ENCODE results near the gene CCR5.
"Not testable (repeated sequence)": the region's sequence is repeated elsewhere in the genome, so short reads cannot be mapped to it uniquely, and the experiment has no call there.

The CCR5 gene

DNA sequence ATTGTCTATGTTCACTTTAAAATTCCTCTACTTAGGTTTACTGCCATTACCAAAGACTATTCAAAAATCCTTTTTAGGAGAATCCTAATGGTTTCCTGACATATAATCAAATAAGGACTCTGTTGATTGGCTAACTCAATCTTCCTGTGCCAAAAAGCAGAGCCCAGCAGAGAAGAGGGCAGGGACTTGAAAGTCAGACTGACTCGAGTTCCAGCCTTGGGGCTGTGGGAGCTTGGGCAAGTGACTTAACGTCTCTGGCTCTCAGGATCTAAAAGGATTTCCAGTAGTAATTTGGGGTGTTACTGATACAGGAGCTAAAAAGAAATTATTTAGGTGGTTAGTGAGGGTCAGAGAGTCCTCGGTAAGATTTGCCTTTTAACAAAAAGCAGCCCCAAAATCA lies 10.9 kb downstream of the CCR5 start:
- H3K9me3 Mint-ChIP-seq: no peaks in the 10 kb centered on the region
- no peak overlapping the region for H3K4me3 Mint-ChIP-seq
- no peak for ATAC-seq (replicated peaks)

GRCh38 chr3:46383211-46383950 lies 12.6 kb downstream of the CCR5 start:
- H3K4me3 Mint-ChIP-seq: peak overlapping the region in 1 of 2 donors; percentile 22
- H3K27me3 Mint-ChIP-seq: no peaks in the 10 kb centered on the region
- peak overlapping the region in 1 of 2 donors; percentile 29 for H3K27ac Mint-ChIP-seq
- DNase-seq: no peak
- peaks cover 23 to 28% of the 10 kb centered on the region in 2 donors for H3K4me1 Mint-ChIP-seq (ENCODE audit: low read depth in 2 of 2)
- peaks cover 5% of the 10 kb centered on the region for H3K36me3 Mint-ChIP-seq (ENCODE audit: insufficient read depth)
- peak; percentile 28 for ATAC-seq (replicated peaks)
- H3K9me3 Mint-ChIP-seq: no peaks in the 10 kb centered on the region

More for the DNA sequence above, 10.9 kb downstream of the CCR5 start:
- Mint-ChIP-seq H3K4me1 (ENCODE audit: low read depth in 2 of 2) (peaks cover 33 to 40% of the 10 kb centered on the region in 2 donors), H3K36me3 (ENCODE audit: insufficient read depth) (peaks cover 12% of the 10 kb centered on the region), H3K27me3 (no peaks in the 10 kb centered on the region), H3K27ac (peak overlapping the region in 1 of 2 donors; percentile 86)
- DNase-seq: no peak

DNA sequence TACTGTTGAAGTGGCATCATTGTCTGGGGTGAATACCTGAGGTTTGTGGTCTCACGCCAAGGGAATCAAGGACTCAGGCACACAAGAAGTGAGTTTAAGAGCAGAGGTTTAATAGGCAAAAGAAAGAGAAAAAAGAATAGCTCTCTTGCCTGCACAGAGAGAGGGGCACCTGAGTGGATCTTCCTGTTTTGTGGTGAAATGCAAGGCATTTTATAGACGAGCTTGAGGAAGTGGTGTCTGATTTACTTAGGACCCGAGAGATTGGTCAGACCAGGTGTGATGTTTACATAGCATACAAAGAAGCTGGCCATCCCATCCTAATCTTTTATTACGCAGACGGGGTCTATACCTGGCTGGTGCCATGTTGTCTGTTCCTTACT lies 13.2 kb downstream of the CCR5 start:
- Mint-ChIP-seq H3K4me1 (ENCODE audit: low read depth in 2 of 2) (peaks cover 22 to 26% of the 10 kb centered on the region in 2 donors), H3K36me3 (ENCODE audit: insufficient read depth) (peaks cover 5% of the 10 kb centered on the region), H3K27me3 (no peaks in the 10 kb centered on the region), H3K27ac (peak overlapping the region in 1 of 2 donors; percentile 29), H3K4me3 (peak overlapping the region in 1 of 2 donors; percentile 22), H3K9me3 (no peaks in the 10 kb centered on the region)
- ATAC-seq (replicated peaks) (peak; percentile 7), DNase-seq (no peak)

- no peak for ATAC-seq (replicated peaks)
- H3K36me3 Mint-ChIP-seq (ENCODE audit: insufficient read depth): no peaks in the 10 kb centered on the region
- H3K9me3 Mint-ChIP-seq: no peaks in the 10 kb centered on the region
- no peaks in the 10 kb centered on the region for H3K27me3 Mint-ChIP-seq
- H3K4me1 Mint-ChIP-seq (ENCODE audit: low read depth in 2 of 2): peaks cover 11 to 13% of the 10 kb centered on the region in 2 donors
- no peak overlapping the region for H3K4me3 Mint-ChIP-seq
- no peak overlapping the region for H3K27ac Mint-ChIP-seq
- no peak for DNase-seq
Observed at GRCh38 chr3:46386205-46386604, 15.5 kb downstream of the CCR5 start.

DNA sequence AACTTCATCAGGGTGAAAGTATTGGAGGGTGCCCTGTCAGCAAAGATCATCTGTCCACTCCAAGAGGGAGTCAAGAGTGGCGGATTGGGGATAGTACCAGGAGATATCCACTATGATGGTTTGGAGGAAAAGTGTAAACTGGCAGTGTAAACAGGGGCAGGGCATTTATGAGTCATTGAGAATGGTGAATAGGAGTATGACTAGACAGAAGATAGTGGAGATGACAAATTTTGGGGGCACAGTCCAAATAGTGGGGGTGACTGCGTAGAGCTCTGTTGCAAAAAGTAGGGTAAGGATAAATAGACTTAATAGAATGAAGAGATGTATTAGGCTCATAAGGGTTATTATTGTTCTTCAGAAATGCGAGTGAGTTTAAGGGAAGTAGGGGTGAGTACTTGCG lies 18.1 kb downstream of the CCR5 start:
- not testable (repeated sequence) for ATAC-seq (replicated peaks); H3K27ac Mint-ChIP-seq; H3K9me3 Mint-ChIP-seq; H3K36me3 Mint-ChIP-seq (ENCODE audit: insufficient read depth); H3K4me3 Mint-ChIP-seq; H3K27me3 Mint-ChIP-seq; DNase-seq; H3K4me1 Mint-ChIP-seq (ENCODE audit: low read depth in 2 of 2)

GRCh38 chr3:46389306-46389705 lies 18.6 kb downstream of the CCR5 start:
- Mint-ChIP-seq H3K27me3 (no peaks in the 10 kb centered on the region), H3K9me3 (no peaks in the 10 kb centered on the region), H3K4me3 (no peak overlapping the region), H3K4me1 (ENCODE audit: low read depth in 2 of 2) (no peaks in the 10 kb centered on the region), H3K36me3 (ENCODE audit: insufficient read depth) (peaks cover 3% of the 10 kb centered on the region), H3K27ac (no peak overlapping the region)
- ATAC-seq (replicated peaks) (no peak), DNase-seq (no peak)

DNA sequence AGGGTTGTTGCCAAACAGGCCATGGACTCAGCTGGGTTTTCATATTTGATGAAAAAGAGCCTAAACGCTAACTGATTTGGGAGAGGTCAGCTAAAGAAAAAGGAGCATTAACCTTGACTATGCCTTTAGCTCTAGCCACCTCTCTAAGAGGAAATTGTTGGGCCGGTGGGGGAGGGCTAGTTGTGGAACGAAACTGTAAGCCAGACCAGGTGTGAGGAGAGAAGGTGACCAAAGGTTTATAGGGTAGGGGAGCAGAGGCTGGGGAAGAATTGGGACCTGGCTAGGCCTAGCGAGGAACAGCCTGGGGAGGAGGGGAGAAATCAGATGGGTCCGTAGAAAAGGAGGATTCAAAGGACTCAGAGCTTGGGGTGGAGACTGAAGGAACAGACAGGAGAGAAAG lies 20.8 kb downstream of the CCR5 start:
- ATAC-seq (replicated peaks); H3K4me3 Mint-ChIP-seq; DNase-seq; H3K27me3 Mint-ChIP-seq; H3K4me1 Mint-ChIP-seq (ENCODE audit: low read depth in 2 of 2); H3K36me3 Mint-ChIP-seq (ENCODE audit: insufficient read depth); H3K9me3 Mint-ChIP-seq; H3K27ac Mint-ChIP-seq: not testable (repeated sequence)

DNA sequence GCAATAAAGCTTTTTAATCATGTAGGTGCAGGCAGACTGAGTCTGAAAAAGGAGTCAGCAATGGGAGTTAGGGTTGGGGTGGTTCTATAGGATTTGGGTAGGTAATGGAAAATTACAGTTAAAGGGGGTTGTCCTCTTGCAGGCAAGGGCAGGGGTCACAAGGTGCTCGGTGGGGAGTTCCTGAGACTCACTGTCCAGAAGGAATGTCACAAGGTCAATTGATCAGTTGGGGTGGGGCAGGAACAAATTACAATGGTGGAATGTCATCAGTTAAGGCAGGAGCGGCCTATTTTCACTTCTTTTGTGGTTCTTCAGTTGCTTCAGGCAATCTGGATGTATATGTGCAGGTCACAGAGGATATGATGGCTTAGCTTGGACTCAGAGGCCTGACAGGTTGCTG lies 22.3 kb downstream of the CCR5 start:
- DNase-seq: no peak
- no peak for ATAC-seq (replicated peaks)
- H3K36me3 Mint-ChIP-seq (ENCODE audit: insufficient read depth): peaks cover 3% of the 10 kb centered on the region
- H3K4me1 Mint-ChIP-seq (ENCODE audit: low read depth in 2 of 2): peaks cover 3 to 6% of the 10 kb centered on the region in 2 donors
- no peaks in the 10 kb centered on the region for H3K27me3 Mint-ChIP-seq
- H3K4me3 Mint-ChIP-seq: no peak overlapping the region
- no peak overlapping the region for H3K27ac Mint-ChIP-seq
- no peaks in the 10 kb centered on the region for H3K9me3 Mint-ChIP-seq

GRCh38 chr3:46393554-46394434 lies 23.0 kb downstream of the CCR5 start:
- DNase-seq (no peak), ATAC-seq (replicated peaks) (no peak)
- no peaks in the 10 kb centered on the region for H3K27me3 Mint-ChIP-seq
- no peaks in the 10 kb centered on the region for H3K9me3 Mint-ChIP-seq
- H3K4me1 Mint-ChIP-seq (ENCODE audit: low read depth in 2 of 2): peaks cover 3 to 6% of the 10 kb centered on the region in 2 donors
- peaks cover 3% of the 10 kb centered on the region for H3K36me3 Mint-ChIP-seq (ENCODE audit: insufficient read depth)
- no peak overlapping the region for H3K27ac Mint-ChIP-seq
- no peak overlapping the region for H3K4me3 Mint-ChIP-seq

GRCh38 chr3:46395210-46395661 lies 24.5 kb downstream of the CCR5 start:
- H3K27me3 Mint-ChIP-seq: no peaks in the 10 kb centered on the region
- no peak for ATAC-seq (replicated peaks)
- no peak overlapping the region for H3K4me3 Mint-ChIP-seq
- peak overlapping the region; percentile 2 to 16 for H3K27ac Mint-ChIP-seq
- H3K4me1 Mint-ChIP-seq (ENCODE audit: low read depth in 2 of 2): peaks cover 3 to 6% of the 10 kb centered on the region in 2 donors
- H3K36me3 Mint-ChIP-seq (ENCODE audit: insufficient read depth): peaks cover 3% of the 10 kb centered on the region
- DNase-seq: no peak
- no peaks in the 10 kb centered on the region for H3K9me3 Mint-ChIP-seq

DNA sequence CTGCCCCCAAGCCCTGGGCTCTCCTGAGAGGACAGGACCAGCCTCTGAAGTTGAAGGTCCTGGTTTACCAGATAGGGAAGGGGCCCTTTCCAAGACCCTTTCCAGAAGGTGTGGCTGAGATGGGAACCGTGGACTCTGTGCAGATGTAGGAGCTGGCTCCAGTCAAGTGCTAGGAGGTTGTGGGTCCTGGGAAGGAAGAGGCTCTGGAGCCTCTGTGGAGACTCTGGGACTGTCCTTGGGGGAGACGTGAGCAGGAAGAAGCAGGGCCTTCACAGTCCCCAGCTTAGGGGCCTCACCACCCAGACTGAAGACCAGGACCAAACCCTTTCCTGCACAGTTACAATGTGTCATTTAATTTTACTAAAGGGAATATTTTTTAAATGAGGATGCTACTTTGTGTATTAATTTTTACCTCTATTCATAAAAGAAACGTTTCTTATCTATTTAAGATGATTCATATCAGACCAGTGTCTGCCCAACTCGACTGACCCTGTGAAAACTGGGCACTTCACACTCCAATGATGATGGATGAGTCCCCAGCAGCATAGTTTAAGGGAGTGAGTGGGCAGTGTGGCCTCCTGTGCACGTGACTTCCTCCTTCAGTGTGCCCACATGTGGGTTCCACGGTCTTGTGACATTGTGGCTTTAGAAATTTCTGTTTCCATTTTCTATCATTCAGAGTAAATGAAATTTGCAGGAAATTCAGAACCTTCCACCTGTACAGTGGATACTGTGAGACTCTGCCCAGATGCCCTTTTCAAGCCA lies 25.2 kb downstream of the CCR5 start:
- Mint-ChIP-seq H3K4me3 (no peak overlapping the region), H3K27me3 (no peaks in the 10 kb centered on the region), H3K27ac (peak overlapping the region in 1 of 2 donors; percentile 18), H3K36me3 (ENCODE audit: insufficient read depth) (peaks cover 3% of the 10 kb centered on the region), H3K9me3 (no peaks in the 10 kb centered on the region), H3K4me1 (ENCODE audit: low read depth in 2 of 2) (peaks cover 3 to 6% of the 10 kb centered on the region in 2 donors)
- ATAC-seq (replicated peaks) (no peak), DNase-seq (no peak)

GRCh38 chr3:46397111-46397510 lies 26.4 kb downstream of the CCR5 start:
- no peak overlapping the region for H3K4me3 Mint-ChIP-seq
- H3K27ac Mint-ChIP-seq: peak overlapping the region in 1 of 2 donors; percentile 14
- H3K27me3 Mint-ChIP-seq: no peaks in the 10 kb centered on the region
- H3K36me3 Mint-ChIP-seq (ENCODE audit: insufficient read depth): peaks cover 3% of the 10 kb centered on the region
- H3K9me3 Mint-ChIP-seq: no peaks in the 10 kb centered on the region
- no peak for ATAC-seq (replicated peaks)
- H3K4me1 Mint-ChIP-seq (ENCODE audit: low read depth in 2 of 2): peaks cover 3 to 6% of the 10 kb centered on the region in 2 donors
- no peak for DNase-seq

All from effector memory CD8-positive, alpha-beta T cell (primary cell).